ENCODE results near the gene MARK4.

DNA sequence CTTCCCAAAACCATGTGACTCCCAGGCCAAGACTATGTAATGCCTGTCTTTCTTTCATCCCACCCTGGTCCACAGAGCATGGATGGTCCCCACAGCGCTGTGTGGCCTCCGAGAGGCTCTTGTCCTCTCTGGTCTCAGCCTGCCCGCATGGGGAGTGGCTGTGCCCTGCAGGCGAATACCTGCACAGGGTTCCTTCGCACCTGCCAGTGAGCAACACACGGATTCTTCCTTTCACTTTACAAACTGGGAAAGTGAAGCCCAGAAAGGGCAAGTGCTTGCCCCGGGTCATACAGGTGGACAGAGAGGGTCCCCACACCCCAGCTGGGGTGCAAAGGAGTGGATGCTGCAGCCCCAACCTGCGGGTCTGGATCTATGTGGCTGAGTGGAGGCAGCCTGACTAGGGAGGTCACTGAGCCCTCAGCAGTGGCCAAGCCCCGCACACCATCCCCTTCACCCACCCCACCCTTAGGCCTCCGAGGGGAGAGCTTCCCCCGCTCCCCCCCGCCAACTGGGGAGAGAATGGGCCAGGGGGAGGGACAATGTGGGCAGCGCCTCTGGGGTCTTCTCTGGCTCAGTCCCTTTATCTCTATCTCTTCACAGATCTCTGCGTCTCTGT is 747 bp upstream of the MARK4 start:
- TF ChIP-seq ZFP30 (CRISPR knock-in tag; IDR thresholded peaks at IDR 0.05) (no peak), ZC3H10 (CRISPR knock-in tag; IDR thresholded peaks at IDR 0.05) (no peak), TCF4 (CRISPR knock-in tag; IDR thresholded peaks at IDR 0.05; ENCODE audit: borderline replicate concordance) (no peak), GLIS3 (CRISPR knock-in tag; IDR thresholded peaks at IDR 0.05) (no peak), SNAI2 (CRISPR knock-in tag; IDR thresholded peaks at IDR 0.05) (no peak), ARNTL (CRISPR knock-in tag; IDR thresholded peaks at IDR 0.05; ENCODE audit: borderline replicate concordance, low read depth) (no peak)
- TF ChIP-seq, protein P1, sequence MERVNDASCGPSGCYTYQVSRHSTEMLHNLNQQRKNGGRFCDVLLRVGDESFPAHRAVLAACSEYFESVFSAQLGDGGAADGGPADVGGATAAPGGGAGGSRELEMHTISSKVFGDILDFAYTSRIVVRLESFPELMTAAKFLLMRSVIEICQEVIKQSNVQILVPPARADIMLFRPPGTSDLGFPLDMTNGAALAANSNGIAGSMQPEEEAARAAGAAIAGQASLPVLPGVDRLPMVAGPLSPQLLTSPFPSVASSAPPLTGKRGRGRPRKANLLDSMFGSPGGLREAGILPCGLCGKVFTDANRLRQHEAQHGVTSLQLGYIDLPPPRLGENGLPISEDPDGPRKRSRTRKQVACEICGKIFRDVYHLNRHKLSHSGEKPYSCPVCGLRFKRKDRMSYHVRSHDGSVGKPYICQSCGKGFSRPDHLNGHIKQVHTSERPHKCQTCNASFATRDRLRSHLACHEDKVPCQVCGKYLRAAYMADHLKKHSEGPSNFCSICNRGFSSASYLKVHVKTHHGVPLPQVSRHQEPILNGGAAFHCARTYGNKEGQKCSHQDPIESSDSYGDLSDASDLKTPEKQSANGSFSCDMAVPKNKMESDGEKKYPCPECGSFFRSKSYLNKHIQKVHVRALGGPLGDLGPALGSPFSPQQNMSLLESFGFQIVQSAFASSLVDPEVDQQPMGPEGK (CRISPR knock-in tag; IDR thresholded peaks at IDR 0.05; ENCODE audit: borderline replicate concordance): no peak
- TF ChIP-seq, protein P2, sequence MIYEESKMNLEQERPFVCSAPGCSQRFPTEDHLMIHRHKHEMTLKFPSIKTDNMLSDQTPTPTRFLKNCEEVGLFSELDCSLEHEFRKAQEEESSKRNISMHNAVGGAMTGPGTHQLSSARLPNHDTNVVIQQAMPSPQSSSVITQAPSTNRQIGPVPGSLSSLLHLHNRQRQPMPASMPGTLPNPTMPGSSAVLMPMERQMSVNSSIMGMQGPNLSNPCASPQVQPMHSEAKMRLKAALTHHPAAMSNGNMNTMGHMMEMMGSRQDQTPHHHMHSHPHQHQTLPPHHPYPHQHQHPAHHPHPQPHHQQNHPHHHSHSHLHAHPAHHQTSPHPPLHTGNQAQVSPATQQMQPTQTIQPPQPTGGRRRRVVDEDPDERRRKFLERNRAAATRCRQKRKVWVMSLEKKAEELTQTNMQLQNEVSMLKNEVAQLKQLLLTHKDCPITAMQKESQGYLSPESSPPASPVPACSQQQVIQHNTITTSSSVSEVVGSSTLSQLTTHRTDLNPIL (CRISPR knock-in tag; IDR thresholded peaks at IDR 0.05; ENCODE audit: low read depth): no peak
